HG03442 (cell line): Measurements from ENCODE around the gene FGF9.

Source experiments
- ATAC-seq: cut with Tn5 transposase; IDR thresholded peaks from one replicate; pipeline ENCODE4 v1.9.1; 2021; ENCODE audit warnings: mild to moderate bottlenecking, moderate library complexity; ENCODE audit not compliant: unreplicated experiment

The FGF9 gene

GRCh38 chr13:21703846-21704245 lies 33.0 kb downstream of the FGF9 start:
- no peak for ATAC-seq

GRCh38 chr13:21707586-21707985 lies 36.7 kb downstream of the FGF9 start:
- no peak for ATAC-seq

GRCh38 chr13:21709697-21710096 lies 38.8 kb downstream of the FGF9 start:
- ATAC-seq: no peak

- no peak for ATAC-seq
Measured at GRCh38 chr13:21710163-21710562, 39.3 kb downstream of the FGF9 start.

GRCh38 chr13:21717817-21718216 lies 46.9 kb downstream of the FGF9 start:
- ATAC-seq: no peak

GRCh38 chr13:21719463-21719862 lies 48.6 kb downstream of the FGF9 start:
- ATAC-seq: no peak

GRCh38 chr13:21723807-21724505 lies 53.1 kb downstream of the FGF9 start:
- no peak for ATAC-seq

- no peak for ATAC-seq
Measured at GRCh38 chr13:21730186-21730880, 59.5 kb downstream of the FGF9 start.

- ATAC-seq: no peak
Measured at GRCh38 chr13:21733475-21734263, 62.8 kb downstream of the FGF9 start.

GRCh38 chr13:21734961-21735360 lies 64.1 kb downstream of the FGF9 start:
- no peak for ATAC-seq

- ATAC-seq: no peak
Measured at GRCh38 chr13:21735701-21736401, 65.0 kb downstream of the FGF9 start.

- ATAC-seq: no peak
Measured at GRCh38 chr13:21736926-21737325, 66.1 kb downstream of the FGF9 start.

GRCh38 chr13:21738630-21739029 lies 67.8 kb downstream of the FGF9 start:
- ATAC-seq: no peak

- ATAC-seq: no peak
Measured at GRCh38 chr13:21739771-21740170, 68.9 kb downstream of the FGF9 start.

GRCh38 chr13:21741396-21741979 lies 70.6 kb downstream of the FGF9 start:
- ATAC-seq: no peak

- no peak for ATAC-seq
Measured at GRCh38 chr13:21742096-21742495, 71.2 kb downstream of the FGF9 start.

GRCh38 chr13:21744149-21744548 lies 73.3 kb downstream of the FGF9 start:
- ATAC-seq: no peak

- no peak for ATAC-seq
Measured at GRCh38 chr13:21745307-21745706, 74.4 kb downstream of the FGF9 start.

GRCh38 chr13:21747456-21747855 lies 76.6 kb downstream of the FGF9 start:
- ATAC-seq: no peak

- no peak for ATAC-seq
Measured at GRCh38 chr13:21748166-21748565, 77.3 kb downstream of the FGF9 start.

GRCh38 chr13:21749410-21749809 lies 78.5 kb downstream of the FGF9 start:
- no peak for ATAC-seq
